ENCODE data around the gene CKAP4.
"Not testable (repeated sequence)": the region's sequence is repeated elsewhere in the genome, so short reads cannot be mapped to it uniquely, and the experiment has no call there.

Gene CKAP4

GRCh38 chr12:106288101-106288493 is 40.3 kb upstream of the CKAP4 start:
- H2BK12ac ChIP-seq (ENCODE audit: low read length) = no peak overlapping the region
- no peak overlapping the region for H2BK5ac ChIP-seq (ENCODE audit: low read length)
- no peak overlapping the region for H3K4ac ChIP-seq (ENCODE audit: low read length)
- no peak overlapping the region for H2BK15ac ChIP-seq (ENCODE audit: low read length)
- no peak overlapping the region for H4K8ac ChIP-seq (ENCODE audit: low read depth, low read length)
- H3K79me1 ChIP-seq (ENCODE audit: low read depth, low read length) = no peaks in the 10 kb centered on the region
- no CpG with 5 or more reads among the region's 1 CpG for WGBS, 2 donors (ENCODE audit: extremely low coverage in 2 of 2, insufficient read length in 2 of 2, insufficient replicate concordance in 1 of 2)
- H2BK120ac ChIP-seq (ENCODE audit: low read depth, low read length) = no peak overlapping the region
- no peaks in the 10 kb centered on the region for H3K9me3 ChIP-seq (replicated peaks in 1 of 2; ENCODE audit: control insufficient read depth in 2 of 2, insufficient read depth in 1 of 2, low read depth in 1 of 2, low read length in 2 of 2)
- no peak overlapping the region for H3K23ac ChIP-seq (ENCODE audit: low read depth, low read length, poor library complexity)
- H4K91ac ChIP-seq (ENCODE audit: low read depth, low read length, poor library complexity) = no peak overlapping the region
- H3K4me3 ChIP-seq (ENCODE audit: low read length in 2 of 2) = no peak overlapping the region
- H3K27ac ChIP-seq (replicated peaks; ENCODE audit: low read length) = no peak overlapping the region
- H2AK5ac ChIP-seq (ENCODE audit: low read depth, low read length) = no peak overlapping the region
- no peak overlapping the region for H3K14ac ChIP-seq (ENCODE audit: low read length)
- DNase-seq (ENCODE audit: low spot score) = no peak
- H2AFZ ChIP-seq (ENCODE audit: low read length) = no peak overlapping the region
- no peak overlapping the region for H3K4me2 ChIP-seq (ENCODE audit: insufficient read depth, low read length, poor library complexity, severe bottlenecking)
- H3K4me1 ChIP-seq (ENCODE audit: control insufficient read depth in 2 of 2, insufficient read depth in 1 of 2, low read depth in 1 of 2, low read length in 2 of 2) = peaks cover 0 to 2% of the 10 kb centered on the region in 2 donors
- H3K27me3 ChIP-seq (ENCODE audit: control insufficient read depth in 3 of 3, insufficient read depth in 3 of 3, low read depth in 1 of 3, low read length in 3 of 3) = peaks cover 0 to 5% (median 0%) of the 10 kb centered on the region in 3 experiments
- no peak overlapping the region for H3K9ac ChIP-seq (ENCODE audit: low read depth, low read length, poor library complexity)
- no peaks in the 10 kb centered on the region for H3K36me3 ChIP-seq (replicated peaks in 1 of 2; ENCODE audit: control insufficient read depth in 2 of 2, insufficient read depth in 2 of 2, low read length in 2 of 2)
- H3K18ac ChIP-seq (ENCODE audit: low read length) = no peak overlapping the region

GRCh38 chr12:106287364-106287763 is 39.5 kb upstream of the CKAP4 start:
- Histone ChIP-seq H2BK12ac (ENCODE audit: low read length) (no peak overlapping the region), H3K23ac (ENCODE audit: low read depth, low read length, poor library complexity) (no peak overlapping the region), H2AFZ (ENCODE audit: low read length) (no peak overlapping the region), H4K91ac (ENCODE audit: low read depth, low read length, poor library complexity) (no peak overlapping the region), H3K4ac (ENCODE audit: low read length) (no peak overlapping the region), H3K79me1 (ENCODE audit: low read depth, low read length) (no peaks in the 10 kb centered on the region), H3K27ac (replicated peaks; ENCODE audit: low read length) (no peak overlapping the region), H2BK15ac (ENCODE audit: low read length) (no peak overlapping the region), H3K36me3 (replicated peaks in 1 of 2; ENCODE audit: control insufficient read depth in 2 of 2, insufficient read depth in 2 of 2, low read length in 2 of 2) (no peaks in the 10 kb centered on the region), H3K9ac (ENCODE audit: low read depth, low read length, poor library complexity) (no peak overlapping the region), H3K14ac (ENCODE audit: low read length) (no peak overlapping the region), H3K27me3 (ENCODE audit: control insufficient read depth in 3 of 3, insufficient read depth in 3 of 3, low read depth in 1 of 3, low read length in 3 of 3) (peaks cover 0 to 2% (median 0%) of the 10 kb centered on the region in 3 experiments), H3K18ac (ENCODE audit: low read length) (no peak overlapping the region), H3K4me1 (ENCODE audit: control insufficient read depth in 2 of 2, insufficient read depth in 1 of 2, low read depth in 1 of 2, low read length in 2 of 2) (peaks cover 0 to 2% of the 10 kb centered on the region in 2 donors), H4K8ac (ENCODE audit: low read depth, low read length) (no peak overlapping the region), H2BK120ac (ENCODE audit: low read depth, low read length) (no peak overlapping the region), H3K4me2 (ENCODE audit: insufficient read depth, low read length, poor library complexity, severe bottlenecking) (no peak overlapping the region), H3K9me3 (replicated peaks in 1 of 2; ENCODE audit: control insufficient read depth in 2 of 2, insufficient read depth in 1 of 2, low read depth in 1 of 2, low read length in 2 of 2) (no peaks in the 10 kb centered on the region), H2AK5ac (ENCODE audit: low read depth, low read length) (no peak overlapping the region), H3K4me3 (ENCODE audit: low read length in 2 of 2) (no peak overlapping the region), H2BK5ac (ENCODE audit: low read length) (no peak overlapping the region)
- WGBS, 2 donors (ENCODE audit: extremely low coverage in 2 of 2, insufficient read length in 2 of 2, insufficient replicate concordance in 1 of 2) = no CpG with 5 or more reads among the region's 1 CpG
- DNase-seq (ENCODE audit: low spot score) = no peak

GRCh38 chr12:106286576-106287162 is 38.8 kb upstream of the CKAP4 start:
- not testable (repeated sequence) for H3K9ac ChIP-seq (ENCODE audit: low read depth, low read length, poor library complexity); H2BK5ac ChIP-seq (ENCODE audit: low read length); H2AFZ ChIP-seq (ENCODE audit: low read length); H3K4me1 ChIP-seq (ENCODE audit: control insufficient read depth in 2 of 2, insufficient read depth in 1 of 2, low read depth in 1 of 2, low read length in 2 of 2); H2BK120ac ChIP-seq (ENCODE audit: low read depth, low read length); H3K18ac ChIP-seq (ENCODE audit: low read length); H4K8ac ChIP-seq (ENCODE audit: low read depth, low read length); H3K4me3 ChIP-seq (ENCODE audit: low read length in 2 of 2); H3K14ac ChIP-seq (ENCODE audit: low read length); H2BK12ac ChIP-seq (ENCODE audit: low read length); H3K4ac ChIP-seq (ENCODE audit: low read length); H3K4me2 ChIP-seq (ENCODE audit: insufficient read depth, low read length, poor library complexity, severe bottlenecking); H3K23ac ChIP-seq (ENCODE audit: low read depth, low read length, poor library complexity); H3K27me3 ChIP-seq (ENCODE audit: control insufficient read depth in 3 of 3, insufficient read depth in 3 of 3, low read depth in 1 of 3, low read length in 3 of 3); H3K9me3 ChIP-seq (replicated peaks in 1 of 2; ENCODE audit: control insufficient read depth in 2 of 2, insufficient read depth in 1 of 2, low read depth in 1 of 2, low read length in 2 of 2); H3K36me3 ChIP-seq (replicated peaks in 1 of 2; ENCODE audit: control insufficient read depth in 2 of 2, insufficient read depth in 2 of 2, low read length in 2 of 2); H4K91ac ChIP-seq (ENCODE audit: low read depth, low read length, poor library complexity); H3K27ac ChIP-seq (replicated peaks; ENCODE audit: low read length); DNase-seq (ENCODE audit: low spot score); H2BK15ac ChIP-seq (ENCODE audit: low read length); H3K79me1 ChIP-seq (ENCODE audit: low read depth, low read length); H2AK5ac ChIP-seq (ENCODE audit: low read depth, low read length)
- no CpG with 5 or more reads among the region's 14 CpGs for WGBS, 2 donors (ENCODE audit: extremely low coverage in 2 of 2, insufficient read length in 2 of 2, insufficient replicate concordance in 1 of 2)

- Histone ChIP-seq H3K27ac (replicated peaks; ENCODE audit: low read length) (no peak overlapping the region), H3K4me3 (ENCODE audit: low read length in 2 of 2) (no peak overlapping the region), H3K4me2 (ENCODE audit: insufficient read depth, low read length, poor library complexity, severe bottlenecking) (no peak overlapping the region), H2BK15ac (ENCODE audit: low read length) (no peak overlapping the region), H3K18ac (ENCODE audit: low read length) (no peak overlapping the region), H2BK120ac (ENCODE audit: low read depth, low read length) (no peak overlapping the region), H3K23ac (ENCODE audit: low read depth, low read length, poor library complexity) (no peak overlapping the region), H3K9me3 (replicated peaks in 1 of 2; ENCODE audit: control insufficient read depth in 2 of 2, insufficient read depth in 1 of 2, low read depth in 1 of 2, low read length in 2 of 2) (peaks cover 0 to 7% of the 10 kb centered on the region in 2 donors), H4K91ac (ENCODE audit: low read depth, low read length, poor library complexity) (no peak overlapping the region), H3K36me3 (replicated peaks in 1 of 2; ENCODE audit: control insufficient read depth in 2 of 2, insufficient read depth in 2 of 2, low read length in 2 of 2) (no peaks in the 10 kb centered on the region), H3K4ac (ENCODE audit: low read length) (no peak overlapping the region), H2AFZ (ENCODE audit: low read length) (no peak overlapping the region), H3K4me1 (ENCODE audit: control insufficient read depth in 2 of 2, insufficient read depth in 1 of 2, low read depth in 1 of 2, low read length in 2 of 2) (peaks cover 0 to 2% of the 10 kb centered on the region in 2 donors), H3K14ac (ENCODE audit: low read length) (no peak overlapping the region), H3K27me3 (ENCODE audit: control insufficient read depth in 3 of 3, insufficient read depth in 3 of 3, low read depth in 1 of 3, low read length in 3 of 3) (peaks cover 0 to 2% (median 0%) of the 10 kb centered on the region in 3 experiments), H2AK5ac (ENCODE audit: low read depth, low read length) (no peak overlapping the region), H2BK5ac (ENCODE audit: low read length) (no peak overlapping the region), H2BK12ac (ENCODE audit: low read length) (no peak overlapping the region), H4K8ac (ENCODE audit: low read depth, low read length) (no peak overlapping the region), H3K79me1 (ENCODE audit: low read depth, low read length) (no peaks in the 10 kb centered on the region), H3K9ac (ENCODE audit: low read depth, low read length, poor library complexity) (no peak overlapping the region)
- no CpG with 5 or more reads among the region's 4 CpGs for WGBS, 2 donors (ENCODE audit: extremely low coverage in 2 of 2, insufficient read length in 2 of 2, insufficient replicate concordance in 1 of 2)
- DNase-seq (ENCODE audit: low spot score) = no peak
These were observed 38.2 kb upstream of the CKAP4 start for GRCh38 chr12:106285982-106286381.
